GM12872 (cell line): ENCODE results near the gene KPNA6.
A peak's percentile ranks its signal among the peaks of the same experiment; 100 is the strongest.

Source experiments
- CTCF ChIP-seq: IDR thresholded peaks from 3 replicates; pipeline ENCODE4 v1.5.1; 2011; ENCODE audit warnings: low read depth, mild to moderate bottlenecking, low read length, moderate library complexity; ENCODE audit not compliant: insufficient read depth

KPNA6 gene

GRCh38 chr1:32125313-32125712 lies 17.5 kb downstream of the KPNA6 start:
- no peak for TF ChIP-seq CTCF

GRCh38 chr1:32126770-32127169 lies 18.9 kb downstream of the KPNA6 start:
- no peak for TF ChIP-seq CTCF

- TF ChIP-seq CTCF, result peak; percentile 18; the same call in 1 of the 3 replicates
Observed at GRCh38 chr1:32127409-32128198, 19.7 kb downstream of the KPNA6 start.

GRCh38 chr1:32128479-32128878 lies 20.6 kb downstream of the KPNA6 start:
- TF ChIP-seq CTCF, result no peak

GRCh38 chr1:32128964-32129363 lies 21.1 kb downstream of the KPNA6 start:
- no peak for TF ChIP-seq CTCF

- no peak for TF ChIP-seq CTCF
Observed at GRCh38 chr1:32137111-32137510, 29.3 kb downstream of the KPNA6 start.

GRCh38 chr1:32138965-32139364 lies 31.1 kb downstream of the KPNA6 start:
- TF ChIP-seq CTCF, result no peak
